H1 (cell line): Measurements from ENCODE around the gene OTOF. TPM values are rescaled to one million over a fixed set of nuclear protein-coding genes. Genes with fewer than 3 reads are reported as not detected.

ENCODE experiments used
- CBX5 ChIP-seq: fragments of 300-800, 300-1000 bp; sonication (generic); IDR thresholded peaks from 2 replicates; pipeline ENCODE4 v1.7.1; 2016; ENCODE audit warnings: antibody characterized with exemption, low read length, low read depth
- CTBP2 ChIP-seq: IDR thresholded peaks from 2 replicates; pipeline ENCODE4 v1.7.0; 2011; ENCODE audit warnings: borderline replicate concordance, mild to moderate bottlenecking, moderate library complexity, mixed read lengths, low read length; ENCODE audit not compliant: insufficient read depth, insufficient read length
- FOSL1 ChIP-seq: IDR thresholded peaks from 2 replicates; pipeline ENCODE4 v1.6.1; 2011; ENCODE audit warnings: mild to moderate bottlenecking, low read depth, low read length, moderate library complexity; ENCODE audit not compliant: insufficient read depth
- RXRA ChIP-seq: IDR thresholded peaks from 2 replicates; pipeline ENCODE4 v1.6.1; 2011; ENCODE audit warnings: low read depth, mild to moderate bottlenecking, low read length, moderate library complexity; ENCODE audit not compliant: insufficient read depth
- TBP ChIP-seq: IDR thresholded peaks from 2 replicates; pipeline ENCODE4 v1.6.1; 2011; ENCODE audit warnings: low read depth, low read length, improper control_type of control experiment
- ZNF274 ChIP-seq: IDR thresholded peaks from 2 replicates; pipeline ENCODE4 v1.7.0; 2012; ENCODE audit warnings: low read length, borderline replicate concordance; ENCODE audit errors: extremely low read depth
- polyA plus RNA-seq, 7 experiments: library from polyadenylated mRNA; depleted of rRNA in 3 of 7; stranded (reverse) in 5 of 7; unstranded in 2 of 7; fragments of >200 nt in 5 of 7; fragments of 200-250 nt in 2 of 7; gene quantifications; 1 replicate in 5 of 7; 2 replicates in 1 of 7; 4 replicates in 1 of 7; pipeline versions ENCODE4 v1.2.1 to v1.2.3, GENCODE V29; 2011 to 2013; ENCODE audit warnings: missing spikeins in 2 of 7, mixed read lengths in 2 of 7
- total RNA-seq: library from RNA; stranded (reverse); fragmentation: NEBNext Ultra II Directional; extraction: Animal tissue kit (Norgen Biotek cat#: 25700); gene quantifications from 2 replicates; pipeline ENCODE4 v1.2.1, GENCODE V29; 2021
- TF ChIP-seq, protein P1 (sequence below): fragments of 300-600 bp; sonication (generic); IDR thresholded peaks from 2 replicates; pipeline ENCODE4 v1.7.1; 2012; ENCODE audit warnings: low read length, moderate library complexity, mild to moderate bottlenecking, inconsistent platforms; ENCODE audit not compliant: insufficient replicate concordance
- TF ChIP-seq, protein P2 (sequence below): IDR thresholded peaks from 2 replicates; pipeline ENCODE4 v1.6.1; 2012; ENCODE audit warnings: inconsistent platforms

The OTOF gene
- total and polyA plus RNA-seq, 2 of the 8 experiments (the other 6 are each of a cell fraction or from before 2014, with no cell fraction given), result 0.06 TPM; not detected in 1

DNA sequence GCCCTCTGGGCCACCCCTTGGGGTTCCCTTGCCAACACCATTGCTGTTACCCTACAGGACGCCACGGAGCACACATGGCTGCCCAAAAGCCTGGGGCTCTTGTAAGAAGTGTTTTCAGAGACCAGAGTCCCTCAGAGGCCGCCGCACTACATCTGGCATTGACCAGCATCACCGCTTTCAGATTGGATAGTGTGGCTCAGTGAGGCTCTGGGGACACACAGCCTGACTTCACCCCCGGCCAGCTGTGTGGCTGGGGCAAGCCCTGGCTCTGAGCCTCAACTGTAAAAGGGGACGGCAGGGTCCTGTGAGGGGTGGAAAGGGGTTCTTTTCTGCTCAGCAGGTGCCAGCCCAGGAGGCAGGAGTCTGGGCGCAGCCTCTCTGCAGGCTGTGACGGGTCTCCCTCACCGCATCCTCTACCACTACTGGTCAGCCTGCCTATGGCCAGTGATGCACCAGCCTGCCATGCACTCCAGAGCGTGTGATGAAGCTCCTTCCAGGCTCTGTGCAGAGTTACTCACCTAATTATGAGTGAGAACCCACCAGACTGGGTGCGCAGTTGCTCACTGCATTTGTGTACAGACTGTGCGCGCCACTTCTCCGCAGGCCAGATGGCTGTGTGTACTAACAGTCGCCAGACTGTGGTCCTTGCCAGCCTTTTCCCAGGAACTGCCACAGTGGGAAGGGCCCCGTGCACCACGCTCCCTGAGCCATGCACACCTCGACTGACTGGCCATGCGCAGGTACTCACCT, 10.7 kb upstream of the OTOF start (continued):
- TF ChIP-seq, protein P1, sequence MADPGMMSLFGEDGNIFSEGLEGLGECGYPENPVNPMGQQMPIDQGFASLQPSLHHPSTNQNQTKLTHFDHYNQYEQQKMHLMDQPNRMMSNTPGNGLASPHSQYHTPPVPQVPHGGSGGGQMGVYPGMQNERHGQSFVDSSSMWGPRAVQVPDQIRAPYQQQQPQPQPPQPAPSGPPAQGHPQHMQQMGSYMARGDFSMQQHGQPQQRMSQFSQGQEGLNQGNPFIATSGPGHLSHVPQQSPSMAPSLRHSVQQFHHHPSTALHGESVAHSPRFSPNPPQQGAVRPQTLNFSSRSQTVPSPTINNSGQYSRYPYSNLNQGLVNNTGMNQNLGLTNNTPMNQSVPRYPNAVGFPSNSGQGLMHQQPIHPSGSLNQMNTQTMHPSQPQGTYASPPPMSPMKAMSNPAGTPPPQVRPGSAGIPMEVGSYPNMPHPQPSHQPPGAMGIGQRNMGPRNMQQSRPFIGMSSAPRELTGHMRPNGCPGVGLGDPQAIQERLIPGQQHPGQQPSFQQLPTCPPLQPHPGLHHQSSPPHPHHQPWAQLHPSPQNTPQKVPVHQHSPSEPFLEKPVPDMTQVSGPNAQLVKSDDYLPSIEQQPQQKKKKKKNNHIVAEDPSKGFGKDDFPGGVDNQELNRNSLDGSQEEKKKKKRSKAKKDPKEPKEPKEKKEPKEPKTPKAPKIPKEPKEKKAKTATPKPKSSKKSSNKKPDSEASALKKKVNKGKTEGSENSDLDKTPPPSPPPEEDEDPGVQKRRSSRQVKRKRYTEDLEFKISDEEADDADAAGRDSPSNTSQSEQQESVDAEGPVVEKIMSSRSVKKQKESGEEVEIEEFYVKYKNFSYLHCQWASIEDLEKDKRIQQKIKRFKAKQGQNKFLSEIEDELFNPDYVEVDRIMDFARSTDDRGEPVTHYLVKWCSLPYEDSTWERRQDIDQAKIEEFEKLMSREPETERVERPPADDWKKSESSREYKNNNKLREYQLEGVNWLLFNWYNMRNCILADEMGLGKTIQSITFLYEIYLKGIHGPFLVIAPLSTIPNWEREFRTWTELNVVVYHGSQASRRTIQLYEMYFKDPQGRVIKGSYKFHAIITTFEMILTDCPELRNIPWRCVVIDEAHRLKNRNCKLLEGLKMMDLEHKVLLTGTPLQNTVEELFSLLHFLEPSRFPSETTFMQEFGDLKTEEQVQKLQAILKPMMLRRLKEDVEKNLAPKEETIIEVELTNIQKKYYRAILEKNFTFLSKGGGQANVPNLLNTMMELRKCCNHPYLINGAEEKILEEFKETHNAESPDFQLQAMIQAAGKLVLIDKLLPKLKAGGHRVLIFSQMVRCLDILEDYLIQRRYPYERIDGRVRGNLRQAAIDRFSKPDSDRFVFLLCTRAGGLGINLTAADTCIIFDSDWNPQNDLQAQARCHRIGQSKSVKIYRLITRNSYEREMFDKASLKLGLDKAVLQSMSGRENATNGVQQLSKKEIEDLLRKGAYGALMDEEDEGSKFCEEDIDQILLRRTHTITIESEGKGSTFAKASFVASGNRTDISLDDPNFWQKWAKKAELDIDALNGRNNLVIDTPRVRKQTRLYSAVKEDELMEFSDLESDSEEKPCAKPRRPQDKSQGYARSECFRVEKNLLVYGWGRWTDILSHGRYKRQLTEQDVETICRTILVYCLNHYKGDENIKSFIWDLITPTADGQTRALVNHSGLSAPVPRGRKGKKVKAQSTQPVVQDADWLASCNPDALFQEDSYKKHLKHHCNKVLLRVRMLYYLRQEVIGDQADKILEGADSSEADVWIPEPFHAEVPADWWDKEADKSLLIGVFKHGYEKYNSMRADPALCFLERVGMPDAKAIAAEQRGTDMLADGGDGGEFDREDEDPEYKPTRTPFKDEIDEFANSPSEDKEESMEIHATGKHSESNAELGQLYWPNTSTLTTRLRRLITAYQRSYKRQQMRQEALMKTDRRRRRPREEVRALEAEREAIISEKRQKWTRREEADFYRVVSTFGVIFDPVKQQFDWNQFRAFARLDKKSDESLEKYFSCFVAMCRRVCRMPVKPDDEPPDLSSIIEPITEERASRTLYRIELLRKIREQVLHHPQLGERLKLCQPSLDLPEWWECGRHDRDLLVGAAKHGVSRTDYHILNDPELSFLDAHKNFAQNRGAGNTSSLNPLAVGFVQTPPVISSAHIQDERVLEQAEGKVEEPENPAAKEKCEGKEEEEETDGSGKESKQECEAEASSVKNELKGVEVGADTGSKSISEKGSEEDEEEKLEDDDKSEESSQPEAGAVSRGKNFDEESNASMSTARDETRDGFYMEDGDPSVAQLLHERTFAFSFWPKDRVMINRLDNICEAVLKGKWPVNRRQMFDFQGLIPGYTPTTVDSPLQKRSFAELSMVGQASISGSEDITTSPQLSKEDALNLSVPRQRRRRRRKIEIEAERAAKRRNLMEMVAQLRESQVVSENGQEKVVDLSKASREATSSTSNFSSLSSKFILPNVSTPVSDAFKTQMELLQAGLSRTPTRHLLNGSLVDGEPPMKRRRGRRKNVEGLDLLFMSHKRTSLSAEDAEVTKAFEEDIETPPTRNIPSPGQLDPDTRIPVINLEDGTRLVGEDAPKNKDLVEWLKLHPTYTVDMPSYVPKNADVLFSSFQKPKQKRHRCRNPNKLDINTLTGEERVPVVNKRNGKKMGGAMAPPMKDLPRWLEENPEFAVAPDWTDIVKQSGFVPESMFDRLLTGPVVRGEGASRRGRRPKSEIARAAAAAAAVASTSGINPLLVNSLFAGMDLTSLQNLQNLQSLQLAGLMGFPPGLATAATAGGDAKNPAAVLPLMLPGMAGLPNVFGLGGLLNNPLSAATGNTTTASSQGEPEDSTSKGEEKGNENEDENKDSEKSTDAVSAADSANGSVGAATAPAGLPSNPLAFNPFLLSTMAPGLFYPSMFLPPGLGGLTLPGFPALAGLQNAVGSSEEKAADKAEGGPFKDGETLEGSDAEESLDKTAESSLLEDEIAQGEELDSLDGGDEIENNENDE, result no peak
- TF ChIP-seq CBX5 (no peak), TBP (no peak), ZNF274 (no peak), RXRA (no peak), FOSL1 (no peak), CTBP2 (no peak)
- TF ChIP-seq, protein P2, sequence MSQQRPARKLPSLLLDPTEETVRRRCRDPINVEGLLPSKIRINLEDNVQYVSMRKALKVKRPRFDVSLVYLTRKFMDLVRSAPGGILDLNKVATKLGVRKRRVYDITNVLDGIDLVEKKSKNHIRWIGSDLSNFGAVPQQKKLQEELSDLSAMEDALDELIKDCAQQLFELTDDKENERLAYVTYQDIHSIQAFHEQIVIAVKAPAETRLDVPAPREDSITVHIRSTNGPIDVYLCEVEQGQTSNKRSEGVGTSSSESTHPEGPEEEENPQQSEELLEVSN, result no peak
- TF ChIP-seq, all 59 proteins: peak for 0
